Measurements from ENCODE around the gene HOXA9. TPM values are rescaled to one million over a fixed set of nuclear protein-coding genes. Genes with fewer than 3 reads are reported as not detected.
A peak's percentile ranks its signal among the peaks of the same experiment; 100 is the strongest.

HOXA9 gene
- total RNA-seq (2014; rRNA removed; shearing (Covaris generic)): 1.8 TPM in 1 of 2 replicates, not detected in the other

- DNase-seq (ENCODE audit: low read depth): no peak
These were observed at the start of gene HOXA9 for GRCh38 chr7:27165089-27165995. HOXA9 (minus strand) TSS chr7:27165537; CDS start chr7:27165457, 80 bp downstream.

GRCh38 chr7:27214239-27214950, 49.1 kb upstream of the HOXA9 start:
- no peak for DNase-seq (ENCODE audit: low read depth)

GRCh38 chr7:27213433-27214238, 48.3 kb upstream of the HOXA9 start:
- no peak for DNase-seq (ENCODE audit: low read depth)

- no peak for DNase-seq (ENCODE audit: low read depth)
These were observed 47.4 kb upstream of the HOXA9 start for GRCh38 chr7:27212497-27213432.

- DNase-seq (ENCODE audit: low read depth): no peak
These were observed 46.4 kb upstream of the HOXA9 start for GRCh38 chr7:27211764-27212204.

- DNase-seq (ENCODE audit: low read depth): no peak
These were observed 45.7 kb upstream of the HOXA9 start for GRCh38 chr7:27211084-27211446.

- DNase-seq (ENCODE audit: low read depth): peak; percentile 71
These were observed 45.2 kb upstream of the HOXA9 start for GRCh38 chr7:27210441-27211083.

- no peak for DNase-seq (ENCODE audit: low read depth)
These were observed 44.6 kb upstream of the HOXA9 start for GRCh38 chr7:27209933-27210440.

- DNase-seq (ENCODE audit: low read depth): no peak
These were observed 43.7 kb upstream of the HOXA9 start for GRCh38 chr7:27208998-27209397.

- no peak for DNase-seq (ENCODE audit: low read depth)
These were observed 42.1 kb upstream of the HOXA9 start for GRCh38 chr7:27207348-27207985.

GRCh38 chr7:27205325-27206280, 40.3 kb upstream of the HOXA9 start:
- no peak for DNase-seq (ENCODE audit: low read depth)

GRCh38 chr7:27204851-27205322, 39.5 kb upstream of the HOXA9 start:
- DNase-seq (ENCODE audit: low read depth): peak; percentile 62

- DNase-seq (ENCODE audit: low read depth): no peak
These were observed 38.7 kb upstream of the HOXA9 start for GRCh38 chr7:27203964-27204594.

GRCh38 chr7:27203365-27203953, 38.1 kb upstream of the HOXA9 start:
- no peak for DNase-seq (ENCODE audit: low read depth)

- no peak for DNase-seq (ENCODE audit: low read depth)
These were observed 37.5 kb upstream of the HOXA9 start for GRCh38 chr7:27202862-27203134.

GRCh38 chr7:27202018-27202861, 36.9 kb upstream of the HOXA9 start:
- DNase-seq (ENCODE audit: low read depth): no peak

GRCh38 chr7:27201580-27202017, 36.3 kb upstream of the HOXA9 start:
- no peak for DNase-seq (ENCODE audit: low read depth)
